ENCODE measurements around the gene SPATS2L.

Gene SPATS2L

DNA sequence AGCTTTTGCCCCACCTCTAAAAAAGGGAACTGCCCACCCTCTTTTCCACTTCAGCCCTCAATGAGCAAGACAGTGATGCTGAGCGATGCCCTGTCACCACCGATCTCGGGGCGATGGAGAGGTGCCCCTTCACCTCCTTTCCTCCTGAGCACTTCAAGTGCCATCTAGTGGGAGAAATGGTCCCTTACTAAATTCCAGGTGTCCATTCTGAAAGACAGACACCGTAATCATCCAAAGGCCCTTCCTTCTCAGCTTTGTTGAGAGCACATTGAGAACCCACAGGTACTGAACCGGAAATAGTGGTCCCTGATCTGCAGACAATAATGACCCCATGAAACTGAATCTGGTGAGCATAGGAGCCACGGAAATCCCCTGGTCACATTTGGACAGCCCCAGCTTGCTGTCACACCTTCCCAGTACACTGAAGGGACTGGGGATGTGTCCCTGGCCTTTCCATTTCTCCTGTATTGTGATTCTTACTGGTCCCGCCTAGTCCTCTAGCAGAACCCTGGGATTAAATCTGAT is 164.9 kb downstream of the SPATS2L start:
- no peak for DNase-seq (ENCODE audit: low spot score)

DNA sequence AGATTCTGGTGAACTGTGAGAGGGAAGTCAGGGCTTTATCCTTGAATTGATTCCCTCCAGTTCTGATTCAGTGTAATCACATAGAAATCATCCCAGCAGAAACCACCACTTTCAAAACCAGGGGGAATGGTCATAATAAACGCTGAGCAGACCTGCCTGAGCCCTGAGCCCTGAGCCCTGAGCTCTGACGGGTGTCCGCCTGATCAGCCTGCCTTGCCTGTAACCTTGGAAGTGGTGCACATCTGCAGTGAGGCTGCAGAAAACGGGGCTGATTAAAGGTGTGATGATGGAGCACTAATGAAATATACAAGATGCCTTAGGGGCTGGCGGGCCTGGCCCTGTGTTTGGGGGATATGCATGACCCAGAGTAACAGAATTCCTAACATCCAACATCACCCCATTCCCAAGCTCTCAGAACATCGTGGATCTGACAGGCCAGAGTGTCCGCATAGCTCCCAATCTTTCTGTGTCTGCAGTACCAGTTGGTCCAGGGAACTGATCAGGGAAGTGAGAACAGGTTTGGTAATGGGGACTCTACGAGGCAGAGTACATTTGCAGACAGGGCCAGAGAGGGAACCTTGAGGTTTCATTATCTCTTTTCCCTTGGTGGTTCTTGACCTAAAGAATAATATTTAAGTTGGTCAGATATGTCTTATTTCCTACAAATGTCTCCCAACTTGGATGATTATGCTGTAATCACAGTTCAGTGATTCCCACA is 165.6 kb downstream of the SPATS2L start:
- DNase-seq (ENCODE audit: low spot score): no peak

DNA sequence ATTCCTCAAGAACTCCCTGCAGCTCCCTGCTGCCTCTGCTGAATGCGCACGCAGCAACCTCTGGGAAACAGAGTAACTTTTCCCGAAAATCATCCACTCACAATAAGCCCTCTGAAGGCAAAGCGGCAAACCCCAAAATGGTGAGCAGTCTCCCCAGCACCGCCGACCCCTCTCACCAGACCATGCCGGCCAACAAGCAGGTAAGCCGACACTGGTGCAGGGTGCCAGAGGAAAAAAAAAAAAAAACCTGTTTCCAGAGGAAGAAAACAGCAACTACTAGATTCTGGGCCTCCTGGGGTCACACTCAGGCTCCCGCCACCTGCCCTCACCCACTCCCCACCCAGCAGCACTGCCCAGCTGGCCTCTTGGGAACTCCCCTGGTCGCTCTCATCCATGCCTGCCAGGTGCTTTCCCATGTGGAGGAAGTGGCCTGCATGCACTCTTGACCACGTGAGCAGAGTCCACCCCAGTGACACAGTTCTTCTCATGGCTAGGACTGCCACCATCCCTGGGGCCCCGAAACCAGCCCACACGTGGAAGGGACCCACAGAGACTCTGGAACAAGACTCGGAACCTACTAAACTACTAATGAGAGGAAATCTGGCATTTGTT is 166.5 kb downstream of the SPATS2L start:
- no peak for DNase-seq (ENCODE audit: low spot score)

DNA sequence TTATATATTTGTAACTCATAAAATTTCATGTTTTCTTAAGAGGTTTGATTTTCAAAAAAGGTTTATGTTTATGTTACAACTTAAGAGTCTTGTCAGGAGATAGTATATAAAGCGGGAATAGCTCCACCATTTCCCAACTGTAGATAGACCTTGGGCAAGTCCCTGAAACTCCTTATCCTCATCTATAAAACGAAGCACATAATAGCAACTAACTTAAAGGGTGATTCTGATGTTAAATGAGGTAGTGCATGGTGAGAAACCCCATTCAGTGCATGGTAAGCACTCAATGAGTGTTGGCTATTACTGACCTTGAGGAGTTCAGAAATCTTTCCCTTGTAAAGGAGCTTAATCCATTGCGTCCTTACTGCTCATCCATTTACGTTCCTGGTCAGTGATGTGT is 169.3 kb downstream of the SPATS2L start:
- no peak for DNase-seq (ENCODE audit: low spot score)

DNA sequence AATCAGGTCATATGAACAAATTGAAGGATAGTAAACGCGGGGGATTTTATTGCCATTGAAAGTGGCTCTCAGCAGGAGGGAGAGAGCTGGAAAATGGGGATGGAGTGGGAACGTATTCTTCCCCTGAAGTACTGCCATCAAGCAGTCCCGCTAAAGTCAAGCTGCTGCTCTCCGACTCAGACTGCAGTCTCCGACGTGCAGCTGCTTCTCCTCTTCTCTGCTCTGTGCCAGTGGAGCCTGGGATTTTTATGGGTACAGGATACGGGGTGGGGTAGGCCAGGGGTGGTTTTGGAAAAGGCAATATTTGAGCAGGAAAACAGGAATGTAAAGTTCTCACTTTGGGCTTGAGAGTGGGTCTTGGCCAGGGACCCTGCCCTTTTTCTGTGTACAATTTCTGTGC is 170.3 kb downstream of the SPATS2L start:
- no peak for DNase-seq (ENCODE audit: low spot score)

DNA sequence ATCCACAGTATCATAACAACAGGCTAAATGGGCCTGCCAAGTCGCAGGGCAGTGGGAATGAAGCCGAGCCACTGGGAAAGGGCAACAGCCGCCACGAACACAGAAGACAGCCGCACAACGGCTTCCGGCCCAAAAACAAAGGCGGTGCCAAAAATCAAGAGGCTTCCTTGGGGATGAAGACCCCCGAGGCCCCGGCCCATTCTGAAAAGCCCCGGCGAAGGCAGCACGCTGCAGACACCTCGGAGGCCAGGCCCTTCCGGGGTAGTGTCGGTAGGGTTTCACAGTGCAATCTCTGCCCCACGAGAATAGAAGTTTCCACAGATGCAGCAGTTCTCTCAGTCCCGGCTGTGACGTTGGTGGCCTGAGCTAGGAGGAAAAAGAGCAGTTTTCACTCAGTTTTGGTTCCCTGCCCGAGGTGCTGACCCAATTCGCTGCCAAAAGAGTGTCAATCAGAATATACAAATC is 171.2 kb downstream of the SPATS2L start:
- no peak for DNase-seq (ENCODE audit: low spot score)

DNA sequence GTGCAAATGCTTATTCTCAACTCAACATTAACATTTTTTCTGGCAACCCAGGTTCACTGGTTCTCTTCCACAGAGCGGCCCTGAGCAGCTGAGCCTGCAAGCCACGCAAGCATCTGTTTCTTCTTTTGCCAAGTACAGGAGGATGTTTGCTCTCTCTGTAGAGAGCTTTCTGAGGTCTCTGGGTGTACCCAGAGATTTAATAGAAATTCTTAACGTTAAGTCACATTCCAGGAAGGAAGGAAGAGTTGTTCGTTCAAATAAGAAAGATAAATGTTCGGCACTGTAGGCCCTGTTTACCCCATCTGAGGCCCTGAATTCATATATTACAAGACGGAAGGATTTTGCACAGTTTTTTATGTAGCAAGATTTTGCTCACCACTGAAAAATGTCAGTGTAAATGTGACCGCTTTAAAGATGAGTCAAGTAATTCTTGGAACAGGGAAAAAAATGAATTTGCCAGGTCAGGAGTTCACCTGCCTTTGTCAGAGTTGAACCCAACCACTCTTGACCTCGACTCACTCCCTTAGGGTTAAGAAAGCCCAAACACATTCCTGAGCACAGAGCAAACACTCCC is 173.3 kb downstream of the SPATS2L start:
- DNase-seq (ENCODE audit: low spot score): no peak

DNA sequence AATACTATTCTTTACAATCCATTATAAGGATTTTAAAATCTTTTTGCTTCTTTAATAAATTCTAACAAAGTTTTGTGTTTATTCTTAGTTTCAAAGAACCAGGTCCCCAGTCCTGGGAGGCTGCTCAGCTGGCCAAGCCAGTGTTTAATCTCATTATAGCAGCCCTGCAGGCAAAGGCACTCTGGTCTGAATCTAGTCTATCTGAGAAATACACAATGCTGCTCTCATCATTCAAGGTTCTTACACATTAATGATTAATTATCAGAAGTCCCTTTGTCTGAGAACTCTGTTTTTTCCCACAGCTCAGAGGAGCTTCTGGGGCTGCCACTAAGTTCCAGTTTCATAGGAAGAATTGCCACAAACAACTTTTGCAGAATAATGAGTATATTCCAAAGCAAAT is 175.7 kb downstream of the SPATS2L start:
- no peak for DNase-seq (ENCODE audit: low spot score)

DNA sequence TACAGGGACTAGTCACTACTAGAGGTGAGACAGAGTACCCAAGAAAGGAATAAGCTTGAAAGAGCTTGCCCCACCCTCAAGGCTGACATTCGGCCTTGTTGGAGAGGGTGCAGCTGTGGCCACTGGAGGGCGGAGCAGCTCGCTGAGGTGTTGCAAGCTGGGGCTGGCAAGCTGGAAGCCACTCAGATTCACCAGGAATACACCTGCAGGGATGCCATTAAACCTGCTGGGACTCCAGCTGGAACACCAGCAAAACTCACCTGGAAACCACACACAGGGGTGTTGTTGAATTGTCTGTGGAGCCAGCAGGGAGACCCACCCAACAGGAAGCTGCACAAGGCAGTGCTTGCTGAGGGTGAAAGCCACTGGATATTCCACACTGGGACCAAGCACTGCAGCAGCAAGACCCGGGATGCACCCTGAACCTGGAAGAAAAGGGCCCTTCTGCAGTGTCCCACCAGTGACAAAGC is 177.3 kb downstream of the SPATS2L start:
- DNase-seq (ENCODE audit: low spot score): peak; percentile 9

DNA sequence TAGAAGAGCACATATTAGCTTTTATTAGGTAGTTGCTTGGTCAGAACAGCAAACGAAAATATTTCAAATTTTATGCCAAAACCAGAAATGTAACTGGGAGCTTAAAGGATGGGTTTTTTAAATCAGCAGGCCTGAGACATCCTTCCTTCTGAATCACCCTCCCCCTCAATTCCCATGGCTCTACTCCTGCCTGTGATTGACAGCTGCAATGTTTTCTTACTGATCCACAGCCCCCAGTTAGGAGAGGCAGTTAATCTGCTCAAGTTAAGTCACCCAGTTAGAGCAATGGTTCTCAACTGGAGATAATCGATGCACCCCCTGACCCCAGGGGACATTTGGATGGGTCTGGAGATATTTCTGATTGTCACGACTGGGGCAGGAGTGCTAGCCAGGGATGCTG is 178.4 kb downstream of the SPATS2L start:
- no peak for DNase-seq (ENCODE audit: low spot score)

DNA sequence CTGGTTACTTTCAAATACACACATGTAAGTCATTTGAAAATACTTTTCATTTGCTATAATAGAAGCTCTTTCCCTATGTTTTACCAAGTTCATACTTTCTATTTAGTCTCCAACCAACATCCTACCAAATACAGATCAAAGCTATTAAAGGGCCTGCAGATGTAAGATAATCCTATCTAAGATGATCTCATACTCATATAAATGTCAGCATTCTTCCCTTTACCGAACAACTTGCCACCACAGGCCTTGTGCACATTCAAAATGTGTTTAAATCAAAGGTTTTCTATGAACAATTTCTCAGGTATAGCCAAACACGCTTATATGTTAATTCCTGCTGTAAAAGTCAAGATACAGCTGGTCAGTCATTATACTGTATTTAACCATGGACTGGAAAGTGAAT is 180.0 kb downstream of the SPATS2L start:
- DNase-seq (ENCODE audit: low spot score): no peak

DNA sequence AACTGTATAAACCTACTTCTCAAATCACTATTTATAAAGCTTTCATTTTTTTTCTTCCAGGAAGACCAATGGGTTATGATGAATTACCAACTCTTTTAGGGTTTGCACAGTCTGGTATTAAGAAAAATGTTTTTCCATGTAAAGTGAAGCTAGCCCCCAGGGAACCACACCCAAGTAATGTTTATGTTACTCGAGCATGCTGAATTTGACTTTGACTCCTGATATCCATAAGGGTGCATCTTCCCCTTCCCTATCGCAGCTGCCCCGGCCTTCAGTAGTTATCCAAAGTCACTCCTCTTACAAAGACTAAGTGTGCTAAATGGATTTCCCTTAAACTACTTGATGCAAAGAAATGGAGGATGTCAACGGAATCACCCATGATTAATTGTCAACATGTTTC is 181.7 kb downstream of the SPATS2L start:
- DNase-seq (ENCODE audit: low spot score): no peak

DNA sequence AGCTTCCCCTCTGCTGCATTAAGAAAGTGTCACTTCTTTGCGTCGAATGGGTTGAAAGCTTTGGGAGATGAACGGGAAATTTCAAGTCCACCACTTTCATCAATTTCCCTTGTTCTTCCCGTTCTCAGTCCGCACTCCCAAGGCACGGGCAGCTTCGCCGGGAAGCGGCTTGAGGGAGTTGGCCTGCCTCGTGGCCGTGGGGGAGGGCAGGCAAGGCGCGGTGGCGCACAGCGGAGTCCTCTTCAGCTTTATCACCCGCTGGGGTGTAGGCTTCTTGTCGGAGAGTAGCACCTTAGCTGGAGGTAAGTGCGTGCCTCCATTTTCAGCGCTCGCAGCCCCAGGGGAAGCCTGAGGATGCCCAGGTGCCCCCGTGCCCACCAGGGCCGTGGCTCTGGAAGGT is 183.5 kb downstream of the SPATS2L start:
- no peak for DNase-seq (ENCODE audit: low spot score)

DNA sequence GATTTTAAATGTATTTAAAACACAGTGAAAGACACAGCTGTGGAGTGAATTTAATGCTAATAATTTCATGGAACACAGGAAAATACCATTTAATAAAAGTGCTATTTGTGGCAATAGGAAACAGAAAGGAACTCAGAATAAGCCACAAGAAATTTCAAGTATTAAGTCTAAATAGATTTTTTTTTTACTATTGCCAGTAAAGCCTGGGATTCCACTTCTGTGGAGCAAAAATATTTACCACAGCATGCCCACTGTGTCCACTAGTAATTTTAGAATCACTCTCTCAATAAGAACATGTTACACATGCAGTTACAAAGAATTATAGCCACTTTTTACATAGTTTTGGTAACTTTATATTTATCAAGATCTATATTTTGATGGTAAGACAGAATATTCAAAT is 186.2 kb downstream of the SPATS2L start:
- DNase-seq (ENCODE audit: low spot score): no peak

DNA sequence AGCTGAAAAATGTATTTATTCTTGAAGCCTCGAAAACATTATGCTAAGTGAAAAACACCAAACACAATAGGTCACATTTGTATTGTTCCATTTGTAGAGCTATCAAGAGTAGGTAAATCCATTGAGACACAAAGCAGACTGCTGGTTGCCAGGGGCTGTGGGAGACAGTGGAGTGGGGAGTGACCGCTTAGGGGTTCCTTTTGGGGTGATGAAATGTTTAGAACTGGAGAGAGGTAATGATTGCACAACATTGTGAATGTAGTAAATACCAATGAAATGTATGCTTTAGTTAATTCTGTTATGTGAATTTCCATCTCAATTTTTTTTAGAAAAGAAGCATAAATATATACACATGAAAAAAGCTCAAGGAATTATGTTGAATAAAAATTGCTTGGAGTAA is 187.6 kb downstream of the SPATS2L start:
- DNase-seq (ENCODE audit: low spot score): no peak

DNA sequence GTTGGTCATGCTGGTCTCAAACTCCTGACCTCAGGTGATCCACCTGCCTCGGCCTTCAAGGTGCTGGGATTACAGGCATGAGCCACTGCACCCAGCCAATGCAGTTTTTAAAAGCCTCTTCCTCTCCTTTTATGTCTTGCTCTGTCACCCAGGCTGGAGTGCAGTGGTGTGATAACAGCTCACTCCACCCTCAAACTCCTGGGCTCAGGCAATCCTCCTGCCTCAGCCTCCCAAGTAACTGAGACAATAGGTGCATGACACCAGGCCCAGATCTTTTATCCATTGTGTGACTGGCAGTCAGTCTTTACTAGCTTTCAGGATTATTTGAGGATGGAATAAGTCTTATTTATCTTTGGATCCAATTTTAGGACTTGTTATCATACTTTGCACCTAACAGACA is 190.2 kb downstream of the SPATS2L start:
- DNase-seq (ENCODE audit: low spot score): peak; percentile 27

DNA sequence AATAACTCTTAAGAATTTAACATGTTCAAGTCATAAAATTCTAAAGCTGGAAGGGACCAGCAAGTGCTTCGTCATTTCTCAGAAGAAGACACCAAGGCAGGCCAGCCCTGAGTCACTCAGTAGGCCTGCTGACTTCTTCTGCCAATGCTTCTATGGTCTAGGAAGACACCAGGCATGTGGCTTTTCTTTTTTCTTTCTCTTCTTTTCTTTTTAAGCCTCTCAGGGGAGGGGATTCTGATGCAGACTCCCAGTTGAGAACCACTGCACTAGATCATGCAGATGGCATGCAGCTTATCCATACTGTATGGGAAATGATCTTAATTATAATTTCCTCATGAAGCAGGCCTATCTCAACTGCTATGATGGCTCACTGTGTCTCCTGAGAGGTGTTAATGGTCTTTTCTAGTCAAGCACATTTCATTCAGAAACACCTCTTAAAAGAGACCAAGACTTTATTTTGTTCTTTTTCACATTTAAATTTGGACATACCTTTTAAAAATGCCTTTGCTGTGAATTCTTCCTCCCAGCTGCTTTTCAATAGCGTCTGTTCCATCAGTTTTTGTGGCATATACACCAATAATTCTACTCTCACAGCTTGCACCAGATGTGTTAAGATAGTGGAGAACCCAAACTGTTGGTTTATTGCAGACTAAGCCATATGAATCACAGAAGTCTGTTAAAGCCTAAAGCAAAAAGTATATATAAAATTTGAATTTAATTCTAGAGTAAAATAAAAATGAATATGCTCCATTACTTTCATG is 192.1 kb downstream of the SPATS2L start:
- DNase-seq (ENCODE audit: low spot score): no peak

DNA sequence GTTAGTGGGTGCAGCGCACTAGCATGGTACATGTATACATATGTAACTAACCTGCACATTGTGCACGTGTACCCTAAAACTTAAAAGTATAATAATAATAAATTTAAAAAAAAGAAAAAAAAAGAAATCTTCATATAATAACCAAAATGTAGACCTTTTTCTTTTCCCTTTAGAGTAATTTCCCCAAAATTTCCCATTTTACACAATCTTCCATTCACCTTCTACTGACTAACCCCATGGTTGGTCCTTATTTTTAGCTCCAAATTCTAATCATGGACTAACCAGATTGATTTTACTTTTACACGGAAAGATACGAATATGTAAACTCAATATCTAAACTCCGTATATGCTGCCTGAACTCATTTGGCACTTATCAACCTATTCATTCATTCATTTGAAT is 195.7 kb downstream of the SPATS2L start:
- DNase-seq (ENCODE audit: low spot score): no peak

DNA sequence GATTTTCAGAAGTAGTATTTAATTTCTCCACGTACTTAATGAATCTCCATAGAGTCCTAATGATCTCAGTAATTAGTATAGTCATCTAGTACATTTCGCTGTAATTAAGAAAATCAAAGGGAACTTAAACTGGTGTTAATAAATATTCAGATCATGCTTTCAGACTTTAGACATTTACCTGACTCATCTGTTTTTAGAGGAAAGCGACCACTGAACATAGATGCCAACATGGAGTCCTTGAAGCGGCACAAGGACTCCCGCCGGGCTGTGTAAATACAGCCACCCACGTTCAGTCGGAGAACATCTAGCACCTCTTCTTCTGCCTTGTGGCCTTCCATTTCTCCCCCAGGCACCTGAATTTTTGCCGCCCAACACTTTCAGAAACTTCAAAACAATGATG is 200.2 kb downstream of the SPATS2L start:
- no peak for DNase-seq (ENCODE audit: low spot score)

DNA sequence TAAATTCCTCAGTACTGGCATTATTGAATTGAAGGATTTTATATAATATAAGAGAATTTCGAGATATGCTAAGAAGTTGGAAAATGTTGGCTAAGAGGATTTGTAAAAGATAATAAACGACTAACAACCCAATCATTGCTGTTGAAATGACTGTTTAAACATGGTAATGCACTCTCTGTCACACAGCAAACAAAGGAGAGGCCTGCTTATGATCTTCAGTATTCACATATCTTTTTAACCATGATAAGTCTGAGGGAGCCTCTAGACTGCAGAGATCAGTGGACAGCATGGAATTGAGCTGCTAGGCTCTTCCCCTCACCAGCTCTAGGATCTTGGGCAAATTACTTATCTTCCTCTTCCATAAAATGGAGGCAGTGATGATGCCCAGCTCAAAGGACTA is 200.7 kb downstream of the SPATS2L start:
- DNase-seq (ENCODE audit: low spot score): no peak

DNA sequence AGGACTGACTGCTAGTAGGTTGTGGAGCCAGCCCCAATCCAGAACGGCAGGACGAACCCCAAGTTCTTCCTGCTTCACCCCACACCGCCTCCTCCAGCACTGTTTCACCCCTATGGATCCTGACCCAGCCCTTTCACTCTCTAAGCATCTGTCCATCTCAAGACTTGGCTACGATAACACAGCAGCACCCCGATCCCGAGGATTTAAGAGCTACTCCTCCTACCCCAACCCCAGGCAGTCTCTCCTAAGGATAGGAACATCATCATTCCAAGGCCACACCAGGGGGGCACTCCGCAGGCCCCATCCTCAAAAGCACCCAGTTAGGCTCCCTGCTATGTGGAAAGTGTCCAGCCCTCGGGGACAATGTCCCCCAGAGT is 202.7 kb downstream of the SPATS2L start:
- no peak for DNase-seq (ENCODE audit: low spot score)

DNA sequence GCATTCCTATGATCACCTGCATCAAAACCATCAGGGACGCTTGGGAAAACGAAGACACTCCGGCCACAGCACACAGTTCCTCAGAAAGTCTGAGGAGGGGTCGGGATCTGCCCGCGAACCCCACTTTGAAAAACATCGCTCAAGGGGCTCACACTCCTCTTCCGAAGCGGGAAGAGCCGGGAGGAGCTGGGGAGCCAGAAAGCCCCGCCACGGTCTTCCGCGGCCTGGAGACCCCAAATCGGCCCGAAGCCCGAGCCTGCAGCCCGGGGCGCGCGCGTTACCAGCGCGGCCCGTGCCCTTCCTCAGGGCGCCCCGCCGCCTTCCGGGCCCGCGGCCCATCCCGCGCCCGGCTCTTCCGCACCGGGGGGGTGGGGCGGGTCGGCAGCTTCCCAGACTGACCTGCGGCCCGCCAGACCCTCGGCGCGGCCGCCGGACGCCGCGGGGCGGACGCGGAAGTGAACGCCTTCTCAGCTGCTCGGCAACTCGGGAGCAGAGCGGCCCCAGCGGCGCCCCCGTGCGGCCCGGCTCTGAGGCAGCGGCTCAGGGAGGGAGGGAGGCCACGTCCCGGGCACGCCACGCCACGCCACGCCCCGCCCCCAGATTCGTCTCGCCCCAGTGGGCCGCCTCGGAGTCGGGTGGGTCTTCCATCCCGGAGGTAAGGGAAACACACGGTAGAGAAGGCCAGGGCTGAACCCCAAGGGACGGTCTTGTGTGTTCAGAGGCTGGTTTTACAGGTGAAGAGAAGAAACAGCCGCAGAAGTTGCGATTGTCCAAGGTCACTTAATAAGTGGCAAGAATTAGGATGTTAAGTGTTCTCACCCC is 203.3 kb downstream of the SPATS2L start, which contains the start of gene KCTD18:
KCTD18 (minus strand) TSS at position 457 of the 822 bp plus-strand sequence. CDS start 3,052 bp downstream, outside the sequence.
- DNase-seq (ENCODE audit: low spot score): peak; percentile 80
